CD4-positive, alpha-beta T cell treated with Interleukin-1 beta for 1 hour (primary cell): Measurements from ENCODE around the gene EPOP.
A peak's percentile ranks its signal among the peaks of the same experiment; 100 is the strongest.
"Not testable (repeated sequence)": the region's sequence is repeated elsewhere in the genome, so short reads cannot be mapped to it uniquely, and the experiment has no call there.

ENCODE experiments used
- DNase-seq, 2 donors: peaks; one replicate each; pipeline ENCODE4 v3.0.0-alpha.2; 2020 to 2022

Gene EPOP

DNA sequence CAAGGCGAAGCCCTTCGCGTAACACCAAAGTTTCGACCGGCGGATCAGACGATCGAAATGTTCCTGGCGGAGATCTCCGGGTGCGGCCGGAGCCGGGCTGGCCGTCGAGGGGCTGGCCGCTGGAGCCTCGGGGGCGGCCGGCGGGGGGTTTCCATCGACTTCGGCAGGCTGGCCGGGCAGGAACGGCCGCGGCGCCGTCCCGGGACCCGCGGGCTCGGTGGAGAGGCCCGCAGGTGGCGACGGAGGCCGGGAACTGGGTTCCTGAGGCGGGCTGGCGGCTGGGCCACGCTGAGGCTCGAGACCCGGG is 1.1 kb downstream of the EPOP start:
- DNase-seq, result no peak

DNA sequence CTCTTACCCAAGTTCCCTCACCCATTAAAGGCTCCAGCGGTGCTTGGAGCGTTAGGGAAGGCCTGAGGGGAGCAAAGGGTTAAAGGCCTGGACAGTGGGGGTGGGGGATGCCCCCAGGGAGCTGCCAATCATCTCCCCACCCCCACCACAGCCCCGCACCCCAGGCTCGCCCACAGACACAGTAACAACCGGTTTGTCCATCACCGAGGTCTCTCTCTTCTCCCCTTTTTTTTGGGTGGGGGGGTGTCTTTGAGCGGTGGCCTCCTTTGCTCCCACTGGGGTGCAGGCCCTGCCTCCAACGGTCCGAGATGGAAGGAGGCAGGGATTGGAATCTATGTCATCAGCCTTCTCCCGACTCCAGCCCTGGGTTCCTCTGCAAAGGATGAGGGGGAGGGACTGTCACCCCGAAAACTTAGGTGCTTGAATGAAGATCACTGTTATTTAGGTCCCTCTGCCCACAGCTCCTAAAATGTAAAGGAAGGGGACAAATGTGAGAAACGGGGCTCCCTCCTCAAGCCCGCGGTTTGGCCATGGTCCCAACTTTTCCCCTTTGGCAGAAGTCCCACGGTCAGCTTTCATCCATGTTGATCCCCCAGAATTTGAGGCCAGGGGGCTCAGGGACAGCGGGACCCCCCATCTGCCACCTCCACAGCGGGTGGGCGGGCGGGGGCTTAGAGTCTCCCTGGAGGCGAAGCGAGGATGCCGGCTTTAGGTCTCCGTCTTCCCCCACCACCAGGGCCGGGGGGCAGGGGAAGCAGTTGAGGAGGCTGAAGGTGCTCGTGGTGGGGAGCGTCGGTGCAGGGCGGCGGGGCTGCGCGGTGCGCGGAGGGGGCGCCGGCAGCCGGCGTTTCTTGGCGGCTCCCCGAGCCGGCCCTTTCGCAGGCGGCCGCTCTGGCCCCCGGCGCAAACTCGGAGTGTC is 1.7 kb downstream of the EPOP start:
- DNase-seq, result no peak

DNA sequence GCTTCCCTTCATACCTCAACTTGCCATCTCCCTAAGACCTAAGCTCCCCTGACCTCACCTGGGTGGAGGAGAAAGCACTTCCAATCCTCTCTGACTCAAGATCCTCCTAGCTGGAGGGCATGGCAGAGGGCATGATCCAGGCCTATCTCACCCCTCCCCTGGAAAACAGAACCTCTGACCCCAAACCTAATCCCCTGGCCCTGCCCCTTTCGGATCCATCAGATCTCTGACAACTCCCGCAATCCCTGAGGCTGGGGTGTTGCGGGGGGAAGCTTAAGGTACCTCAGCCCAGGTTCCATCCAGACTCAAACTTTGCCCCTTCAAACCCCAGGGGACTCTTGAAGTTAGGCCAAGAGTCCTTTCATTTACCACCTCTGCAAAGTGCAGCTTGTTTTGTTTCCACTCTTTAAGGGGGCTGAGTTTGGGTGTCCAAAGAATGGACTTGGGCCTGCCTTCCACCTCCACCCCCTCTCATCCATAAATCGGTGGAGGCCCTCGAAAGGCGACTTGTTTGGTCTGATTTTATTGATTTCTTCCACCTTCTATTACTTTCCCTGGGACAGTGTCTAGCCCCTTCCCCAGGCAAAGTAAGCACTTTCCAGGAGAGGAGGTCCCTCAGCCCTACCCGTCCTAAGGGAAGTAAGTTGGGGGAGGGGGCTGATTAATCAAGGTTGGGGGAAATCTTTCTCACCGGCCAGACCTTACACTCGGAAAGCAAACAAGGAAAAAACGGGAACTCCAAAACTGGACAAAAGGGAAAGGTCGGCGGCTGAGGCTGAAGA is 2.6 kb downstream of the EPOP start:
- no peak for DNase-seq

DNA sequence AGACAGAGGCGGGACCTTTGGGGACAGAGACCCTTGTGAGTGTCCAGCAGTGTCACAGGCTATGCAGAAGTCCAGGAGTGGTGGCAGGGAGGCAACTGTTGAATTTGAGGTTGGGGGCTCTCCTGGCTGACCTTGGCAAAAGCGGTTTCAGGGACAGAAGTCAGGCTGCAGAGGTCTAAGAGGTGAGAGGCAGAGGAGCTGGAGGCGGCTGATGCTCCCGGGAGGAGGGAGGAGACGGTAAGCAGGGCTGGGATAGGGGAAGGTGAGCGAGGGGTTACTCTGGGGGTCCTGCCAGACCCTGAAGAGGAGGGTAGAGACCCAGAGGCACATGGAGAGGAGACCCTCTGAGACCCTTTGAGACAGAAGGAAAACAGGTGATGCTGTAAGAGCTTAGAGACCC is 5.2 kb downstream of the EPOP start:
- no peak for DNase-seq

DNA sequence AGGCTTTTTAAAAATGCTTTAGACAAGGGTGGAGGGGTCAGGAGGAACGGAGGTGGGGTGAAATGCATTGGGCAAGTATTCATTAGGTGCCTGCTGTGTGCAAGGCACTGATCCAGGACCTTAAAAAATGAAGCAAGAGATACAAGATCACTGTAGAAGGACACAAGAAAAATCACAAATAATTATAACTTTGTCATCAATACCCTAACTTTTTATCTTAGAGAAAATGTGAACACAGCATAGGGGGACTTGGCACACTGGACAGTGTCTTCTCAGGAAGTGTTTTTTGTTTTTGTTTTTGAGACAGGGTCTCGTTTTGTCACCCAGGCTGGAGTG is 7.0 kb downstream of the EPOP start:
- no peak for DNase-seq

DNA sequence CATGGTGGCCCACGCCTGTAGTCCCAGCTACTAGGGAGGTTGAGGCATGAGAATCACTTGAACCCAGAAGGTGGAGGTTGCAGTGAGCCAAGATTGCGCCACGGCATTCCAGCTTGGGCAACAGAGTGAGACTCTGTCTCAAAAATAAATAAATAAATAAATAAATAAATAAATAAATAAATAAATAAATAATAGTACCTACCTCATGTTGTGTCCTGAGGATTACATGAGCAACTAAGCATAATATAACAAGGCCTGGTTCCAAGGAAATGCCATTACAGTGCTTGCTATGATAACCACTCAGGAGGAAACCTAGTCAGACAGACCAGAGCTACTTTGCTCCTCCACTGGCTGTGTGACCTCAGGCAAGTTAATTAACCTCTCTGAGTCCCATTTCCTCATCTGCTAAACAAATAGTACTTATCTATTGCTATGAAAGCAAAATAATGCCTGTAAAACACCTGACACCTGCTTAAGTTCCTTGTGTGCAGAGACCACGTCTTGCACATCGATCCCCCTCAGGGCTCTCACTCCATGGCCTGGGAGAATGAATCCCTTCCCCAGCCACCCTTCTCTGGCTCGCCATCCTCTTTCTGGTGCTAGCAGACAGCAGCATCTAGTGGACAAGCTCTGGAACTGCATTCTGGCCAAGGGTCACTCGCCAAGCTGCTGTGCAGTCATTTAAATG is 7.5 kb downstream of the EPOP start:
- peak; percentile 61 to 64 for DNase-seq

DNA sequence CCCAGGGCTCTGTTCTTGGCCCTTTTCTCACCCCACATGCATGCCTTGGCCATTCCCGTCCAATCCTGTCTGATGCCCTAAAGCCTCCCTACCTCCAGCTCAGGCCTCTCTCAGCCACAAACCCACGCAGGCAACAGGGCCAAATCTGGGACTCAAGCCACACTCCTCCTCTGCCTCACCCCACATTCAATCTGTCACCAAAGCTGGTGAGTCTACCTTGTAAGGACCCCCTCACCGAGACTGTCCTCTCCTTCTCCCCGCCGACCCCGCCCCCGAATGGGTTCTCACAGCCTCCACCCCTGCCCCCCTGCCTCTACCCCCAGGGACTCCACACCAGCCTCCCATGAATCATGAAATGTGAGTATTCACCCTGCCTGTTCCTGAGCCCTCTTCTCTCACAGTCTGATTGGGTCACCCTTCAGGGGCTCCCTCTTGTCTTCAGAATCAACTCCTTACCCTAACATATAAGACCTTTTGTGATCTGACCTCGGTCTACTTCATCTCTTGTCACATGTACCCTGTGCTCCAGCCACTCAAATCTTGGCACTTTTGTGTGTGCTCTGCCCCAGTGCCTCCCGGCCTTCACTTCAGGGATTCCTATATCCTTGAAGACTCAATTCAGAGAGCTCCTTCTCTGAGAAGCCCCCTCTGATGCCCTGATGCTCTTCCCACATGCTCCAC is 10.7 kb downstream of the EPOP start:
- no peak for DNase-seq

DNA sequence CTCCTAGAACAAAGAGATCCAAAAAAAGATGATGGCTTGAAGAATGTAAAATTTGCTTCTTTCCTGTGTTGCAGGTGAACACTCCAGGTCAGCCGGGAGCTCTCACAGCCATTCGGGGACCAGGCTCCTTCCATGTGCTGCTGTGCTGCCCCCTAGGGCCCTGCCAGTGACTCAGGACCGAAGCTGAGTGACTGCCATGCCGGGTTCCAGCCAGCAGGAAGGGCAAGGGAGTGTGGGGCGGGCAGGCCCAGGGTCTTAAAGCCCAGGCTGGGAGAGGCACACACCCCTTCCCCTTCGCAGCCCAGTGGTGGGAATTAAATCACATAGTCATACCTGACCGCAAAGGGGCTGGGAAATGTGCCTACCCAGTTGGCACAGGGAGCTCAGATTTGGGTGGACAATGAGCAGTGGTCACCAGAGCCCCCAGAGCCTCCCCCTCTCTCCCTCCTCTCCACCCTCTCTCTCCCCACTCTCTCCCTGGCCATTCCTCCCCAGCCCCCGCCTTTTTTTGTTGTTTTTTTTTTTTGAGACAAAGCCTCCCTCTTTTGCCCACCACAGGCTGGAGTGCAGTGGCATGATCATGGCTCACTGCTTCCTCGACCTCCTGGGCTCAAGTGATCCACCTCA is 11.5 kb downstream of the EPOP start:
- DNase-seq, result peak; percentile 28 to 31

DNA sequence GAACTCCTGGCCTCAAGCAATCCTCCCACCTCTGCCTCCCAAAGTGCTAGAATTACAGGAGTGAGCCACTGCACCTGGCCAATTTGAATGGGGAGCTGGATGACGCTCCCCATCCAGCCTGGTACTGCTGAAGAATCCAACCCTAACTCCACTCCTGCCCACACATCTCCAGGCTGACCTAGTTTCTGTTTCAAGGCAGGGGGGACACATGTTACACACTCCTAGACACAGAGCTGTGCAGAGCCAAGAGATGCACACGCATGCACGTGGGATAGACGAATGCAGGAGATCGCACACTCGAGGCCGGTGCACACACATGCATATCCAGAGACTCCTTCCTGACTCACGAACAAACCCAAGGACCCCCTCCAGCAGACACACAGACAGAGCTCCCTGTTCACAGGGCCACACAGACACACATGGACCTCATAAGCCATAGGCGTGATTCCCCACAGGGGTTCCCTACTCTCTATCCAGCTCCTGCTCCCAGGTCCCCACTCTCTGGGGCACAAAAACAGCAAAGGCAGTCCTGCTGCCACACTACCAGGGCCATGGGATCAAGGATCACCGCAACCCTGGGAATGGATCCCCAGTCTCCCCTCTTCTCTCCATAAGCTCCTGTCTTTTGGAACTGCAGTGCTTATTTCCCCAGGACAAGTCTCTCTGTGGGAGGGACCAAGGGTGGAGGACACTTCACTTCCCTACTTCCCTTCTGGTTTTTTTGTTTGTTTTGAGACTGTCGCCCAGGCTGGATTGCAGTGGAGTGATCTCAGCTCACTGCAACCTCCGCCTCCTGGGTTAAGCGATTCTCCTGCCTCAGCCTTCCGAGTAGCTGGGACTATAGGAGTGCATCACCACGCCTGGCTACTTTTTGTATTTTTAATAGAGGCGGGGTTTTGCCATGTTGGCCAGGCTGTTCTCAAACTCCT is 14.4 kb downstream of the EPOP start:
- no peak for DNase-seq

DNA sequence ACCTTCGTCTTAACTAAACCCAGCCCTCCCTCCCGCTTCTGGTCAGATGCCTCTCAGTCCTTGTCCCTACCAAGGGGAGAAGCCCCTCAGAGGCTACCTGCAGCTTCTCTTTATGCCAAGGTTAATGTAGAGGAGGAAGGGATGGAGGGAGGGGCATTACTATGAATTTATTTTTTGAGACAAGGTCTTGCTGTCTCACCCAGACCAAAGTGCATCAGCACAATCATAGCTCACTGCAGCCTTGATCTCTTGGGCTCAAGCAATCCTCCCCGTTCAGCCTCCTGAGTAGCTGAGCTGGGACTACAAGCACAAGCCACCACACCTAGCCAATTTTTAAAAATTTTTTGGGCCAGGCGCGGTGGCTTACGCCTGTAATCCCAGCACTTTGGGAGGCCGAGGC is 15.3 kb downstream of the EPOP start:
- no peak for DNase-seq

DNA sequence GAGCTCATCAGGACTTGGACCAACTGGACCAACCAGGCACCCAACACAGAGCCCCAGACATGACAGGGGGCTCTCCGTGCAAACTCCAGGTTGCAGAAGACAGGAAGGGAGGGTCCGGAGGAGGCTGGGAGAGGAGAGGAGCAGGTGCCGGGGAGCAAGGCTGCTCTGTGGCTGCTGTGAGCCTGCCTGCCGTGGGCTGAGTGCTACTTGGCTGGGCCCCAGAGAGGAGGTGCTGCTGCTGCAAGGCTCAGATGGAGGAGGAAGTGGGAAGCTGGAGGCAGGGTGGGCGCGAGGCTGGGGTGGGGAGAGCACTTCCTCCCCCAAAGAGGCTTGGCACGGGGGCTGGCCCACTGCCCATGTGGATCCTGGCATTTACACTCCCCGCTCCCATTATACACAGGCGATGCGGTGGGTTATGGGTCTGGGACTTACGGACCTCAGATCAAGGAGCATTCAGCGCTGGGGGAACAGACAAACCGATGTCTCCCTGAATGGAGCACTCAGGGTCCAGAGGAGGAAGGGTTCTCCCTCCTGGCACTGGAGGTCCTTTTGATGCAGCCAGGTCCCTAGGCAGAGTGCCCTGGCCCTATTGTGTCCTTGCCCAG is 15.9 kb downstream of the EPOP start:
- DNase-seq, result no peak

DNA sequence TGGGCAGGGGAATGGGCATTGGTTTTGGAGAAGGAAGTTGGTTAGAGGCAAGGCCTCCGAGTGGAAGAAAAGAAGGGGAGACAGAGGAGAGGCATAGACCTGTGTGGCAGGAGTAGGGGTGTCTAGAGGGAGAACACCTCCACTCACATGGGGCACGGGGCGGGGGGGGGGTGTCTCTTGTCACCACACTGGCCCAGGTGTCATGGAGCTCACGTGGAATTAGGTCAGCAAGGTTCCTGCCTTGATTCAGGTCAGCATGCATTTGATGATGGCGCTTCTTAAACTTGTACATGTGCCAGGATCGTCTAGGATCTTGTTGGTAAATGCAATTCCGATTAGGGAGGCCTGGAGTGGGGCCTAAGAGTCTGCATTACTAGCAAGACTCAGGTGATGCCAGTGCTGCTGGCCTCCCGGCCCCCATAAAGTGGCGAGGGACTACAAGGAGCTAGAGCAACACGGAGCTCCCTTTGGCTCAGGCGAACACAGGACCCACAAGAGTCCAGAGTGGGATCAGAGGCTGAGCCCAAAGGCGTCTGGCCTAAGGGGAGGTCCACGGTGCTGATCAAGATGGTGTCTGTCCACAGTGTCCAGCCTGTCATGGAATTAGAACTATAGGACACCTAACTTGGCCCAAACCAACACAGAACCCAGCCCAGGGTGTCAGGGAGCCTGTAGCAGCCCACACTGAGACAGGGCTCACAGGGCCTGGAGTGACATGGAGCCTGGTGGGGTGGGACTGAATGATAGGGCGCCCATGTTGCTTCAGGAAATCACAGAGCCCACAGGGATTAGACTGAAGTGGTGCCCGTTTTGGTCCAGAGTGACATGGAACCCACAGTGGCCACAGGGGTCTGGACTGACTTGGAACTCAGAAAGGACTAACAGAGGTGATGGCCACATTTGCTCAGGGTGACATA is 16.7 kb downstream of the EPOP start:
- DNase-seq, result no peak

DNA sequence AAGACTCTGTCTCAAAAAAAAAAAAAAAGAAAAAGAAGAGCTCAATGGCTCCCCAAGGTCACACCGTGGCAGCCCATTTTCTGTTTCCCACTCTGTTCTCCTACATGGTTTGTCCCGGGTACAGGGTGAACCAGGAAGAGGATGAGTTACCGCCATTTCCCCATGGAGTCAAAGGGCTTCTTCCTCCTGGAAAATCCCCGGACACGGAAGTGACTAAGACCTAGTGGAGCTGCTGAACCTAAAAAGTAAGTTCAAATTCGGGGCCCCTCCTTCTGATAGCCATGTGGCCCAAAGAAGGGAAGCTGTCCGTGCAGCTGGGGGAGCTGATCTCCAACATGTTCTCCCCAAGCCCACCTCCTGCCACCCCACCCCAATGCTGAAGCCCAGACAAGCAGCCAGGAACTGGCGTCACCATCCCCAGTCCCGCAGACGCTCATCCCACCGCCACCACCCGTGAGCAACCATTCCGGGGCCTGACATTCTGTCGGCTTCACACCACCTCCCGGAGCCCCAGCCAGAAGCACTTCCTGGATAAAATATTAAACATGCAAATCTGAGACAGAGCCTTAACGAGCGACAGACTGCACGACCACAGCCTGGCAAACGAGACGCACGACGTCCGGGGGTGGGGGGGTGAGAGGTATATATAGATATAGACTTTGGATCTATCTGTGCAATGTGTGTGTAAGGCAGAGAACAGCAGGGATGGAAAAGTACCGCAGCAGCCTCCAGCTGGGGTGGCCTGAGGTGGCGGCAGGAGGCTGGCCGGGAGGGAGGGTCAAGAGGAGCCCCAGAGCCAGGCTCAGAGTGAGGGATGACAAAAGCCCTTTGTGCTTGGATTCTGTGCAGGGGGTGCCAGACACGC is 17.6 kb downstream of the EPOP start:
- no peak for DNase-seq

DNA sequence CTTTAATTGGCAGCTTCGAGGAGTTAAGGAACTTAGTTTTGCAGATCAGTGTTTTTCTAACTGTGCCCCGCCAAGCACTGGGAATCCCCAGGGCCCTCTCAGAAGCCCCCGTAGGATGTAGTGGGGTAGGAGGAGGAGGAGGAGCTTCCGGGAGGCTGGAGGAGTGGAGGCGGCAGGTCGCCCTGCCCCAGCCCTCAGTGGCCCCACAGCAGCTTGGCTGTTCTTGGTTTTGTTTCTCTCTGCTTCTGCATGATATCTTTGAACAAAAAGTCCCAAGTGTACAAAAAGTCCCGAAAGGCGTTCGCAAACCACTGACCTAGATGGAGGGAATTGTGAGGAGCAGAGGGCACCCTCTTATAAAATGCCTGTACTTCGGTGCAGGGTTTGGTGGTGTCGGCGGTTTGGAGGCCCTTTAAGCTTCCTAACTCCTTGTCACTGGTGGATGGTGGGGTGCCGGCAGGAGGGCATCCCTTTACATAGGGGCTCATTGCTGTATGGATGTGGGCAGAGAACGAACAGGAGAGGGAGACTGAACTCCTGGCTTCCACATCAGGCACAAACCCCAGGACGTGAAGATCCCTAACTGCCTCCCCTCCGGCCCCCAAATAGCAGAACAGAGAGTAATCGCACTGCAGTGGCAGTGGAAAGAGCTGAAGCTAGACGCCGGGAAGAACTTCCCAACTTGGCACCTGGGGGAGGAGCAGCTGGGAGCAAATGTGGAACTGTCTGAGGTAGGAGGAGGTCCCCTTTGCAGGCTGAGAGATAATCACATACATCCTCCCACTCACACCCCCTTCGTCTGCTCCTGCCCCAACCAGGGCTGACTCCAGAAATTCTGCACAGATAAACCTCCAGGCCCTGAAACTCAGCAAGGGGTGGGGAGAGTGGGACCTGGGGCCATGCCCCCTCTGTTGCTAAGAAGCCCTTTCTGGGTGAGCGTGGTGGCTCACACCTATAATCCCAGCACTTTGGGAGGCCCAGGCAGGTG is 20.1 kb downstream of the EPOP start:
- DNase-seq, result no peak

DNA sequence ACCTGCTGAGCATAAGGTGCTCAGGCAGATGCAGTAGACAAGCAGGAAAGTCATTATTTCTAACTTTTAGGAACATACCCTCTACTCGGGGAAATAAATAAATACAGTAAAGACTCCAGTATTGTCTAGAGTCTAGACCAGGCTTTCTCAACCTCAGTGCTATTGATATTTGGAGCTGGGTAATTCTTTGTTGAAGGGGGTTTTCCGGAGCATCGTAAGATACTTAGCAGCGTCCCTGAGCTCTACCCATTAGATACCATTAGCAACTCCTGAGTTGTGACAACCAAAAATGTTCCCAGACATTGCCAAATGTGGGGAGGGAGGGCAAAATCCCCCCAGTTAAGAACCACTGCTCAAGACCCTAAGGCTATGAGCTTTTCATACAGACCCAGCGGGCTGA is 21.1 kb downstream of the EPOP start:
- DNase-seq, result no peak

DNA sequence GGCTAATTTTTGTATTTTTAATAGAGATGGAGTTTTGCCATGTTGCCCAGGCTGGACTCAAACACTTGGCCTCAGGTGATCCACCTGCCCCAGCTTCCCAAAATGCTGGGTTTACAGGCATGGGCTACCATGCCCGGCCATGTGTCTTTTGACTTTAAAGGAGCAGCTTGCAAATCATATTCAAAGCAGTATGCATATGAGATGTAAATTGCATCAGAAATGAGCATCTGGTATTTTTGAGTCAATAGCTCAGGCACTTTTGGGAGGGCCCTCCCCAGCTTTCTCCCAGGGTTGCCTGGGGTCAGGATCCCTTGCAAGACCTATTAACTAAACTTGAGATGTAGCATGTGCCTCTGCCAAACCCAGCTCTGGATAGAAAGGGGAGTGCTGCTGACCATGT is 21.5 kb downstream of the EPOP start:
- no peak for DNase-seq

DNA sequence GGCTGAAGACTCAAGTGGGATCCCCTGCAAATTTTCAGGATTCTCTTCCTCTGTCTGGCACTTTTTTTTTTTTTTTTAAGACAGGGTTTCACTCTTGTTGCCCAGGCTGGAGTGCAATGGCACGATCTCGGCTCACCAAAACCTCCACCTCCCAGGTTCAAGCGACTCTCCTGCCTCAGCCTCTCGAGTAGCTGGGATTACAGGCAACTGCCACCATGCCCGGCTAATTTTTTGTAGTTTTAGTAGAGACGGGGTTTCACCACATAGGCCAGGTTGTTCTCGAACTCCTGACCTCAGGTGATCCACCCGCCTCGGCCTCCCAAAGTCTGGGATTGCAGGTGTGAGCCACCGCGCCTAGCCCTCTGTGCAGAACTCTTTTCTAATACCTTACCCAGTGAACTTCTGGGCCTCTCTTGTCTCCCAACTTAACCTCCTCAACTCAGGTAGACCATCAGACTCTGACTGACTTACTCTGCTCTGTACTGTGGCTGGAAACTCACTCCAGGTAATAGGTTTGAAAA is 24.0 kb downstream of the EPOP start:
- DNase-seq, result not testable (repeated sequence)

DNA sequence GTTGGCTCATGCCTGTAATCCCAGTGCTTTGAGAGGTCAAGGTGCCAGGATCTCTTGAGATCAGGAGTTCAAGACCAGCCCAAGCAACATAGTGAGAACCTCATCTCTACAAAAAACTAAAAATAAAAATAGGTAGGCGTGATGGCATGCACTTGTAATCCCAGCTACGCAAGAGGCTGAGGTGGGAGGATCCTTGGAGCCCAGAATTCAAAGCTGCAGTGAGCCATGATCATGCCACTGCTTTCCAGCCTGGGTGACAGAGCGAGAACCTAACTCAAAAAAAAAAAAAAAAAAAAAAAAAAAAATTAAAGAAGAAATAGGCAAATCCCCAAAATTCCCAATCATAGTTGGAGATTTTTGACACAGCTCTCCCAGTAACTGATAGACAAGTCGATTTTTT is 36.8 kb downstream of the EPOP start:
- no peak for DNase-seq
